HFFc6 (cell line): ENCODE results near the gene PCSK5. TPM values are rescaled to one million over a fixed set of nuclear protein-coding genes. Genes with fewer than 3 reads are reported as not detected.

Experiments used
- DNase-seq: peaks from one replicate; pipeline ENCODE4 v3.0.0-alpha.2; 2018
- H3K27ac Mint-ChIP-seq: 2 replicates; pipeline ENCODE4 v1.8.0; 2020; ENCODE audit warnings: mild to moderate bottlenecking, mixed read lengths
- H3K27me3 Mint-ChIP-seq: 2 replicates; pipeline ENCODE4 v1.8.0; 2021; ENCODE audit warnings: mild to moderate bottlenecking, moderate library complexity, mixed read lengths; ENCODE audit not compliant: insufficient read depth
- H3K36me3 Mint-ChIP-seq: 2 replicates; pipeline ENCODE4 v1.8.0; 2021; ENCODE audit warnings: low read depth, mixed read lengths
- H3K4me1 Mint-ChIP-seq: 2 replicates; pipeline ENCODE4 v1.8.0; 2020; ENCODE audit warnings: low read depth, mixed read lengths
- H3K4me3 Mint-ChIP-seq: 2 replicates; pipeline ENCODE4 v1.8.0; 2020; ENCODE audit warnings: mild to moderate bottlenecking, moderate library complexity, mixed read lengths
- H3K9me3 Mint-ChIP-seq: 2 replicates; pipeline ENCODE4 v1.8.0; 2020; ENCODE audit warnings: mild to moderate bottlenecking, mixed read lengths
- CTCF ChIP-seq: fragments of 200-600 bp; sonication (generic); IDR thresholded peaks from 2 replicates; pipeline ENCODE4 v1.5.0; 2021; ENCODE audit warnings: antibody characterized with exemption, mild to moderate bottlenecking
- total RNA-seq, 6 experiments: library from RNA; stranded (reverse); fragmentation: NEBNext Ultra II Directional; extraction: Animal tissue kit (Norgen Biotek cat#: 25700); gene quantifications; 2 replicates in 1 of 6; 3 replicates in 5 of 6; pipeline ENCODE4 v1.2.3, GENCODE V29; 2021

PCSK5 gene
- total RNA-seq, 6 experiments from 2014 or later, result 0.18 to 0.36 (median 0.22) TPM

- H3K4me3 Mint-ChIP-seq, result no peak overlapping the region
Observed at GRCh38 chr9:76369583-76369982, 479.1 kb downstream of the PCSK5 start.

DNA sequence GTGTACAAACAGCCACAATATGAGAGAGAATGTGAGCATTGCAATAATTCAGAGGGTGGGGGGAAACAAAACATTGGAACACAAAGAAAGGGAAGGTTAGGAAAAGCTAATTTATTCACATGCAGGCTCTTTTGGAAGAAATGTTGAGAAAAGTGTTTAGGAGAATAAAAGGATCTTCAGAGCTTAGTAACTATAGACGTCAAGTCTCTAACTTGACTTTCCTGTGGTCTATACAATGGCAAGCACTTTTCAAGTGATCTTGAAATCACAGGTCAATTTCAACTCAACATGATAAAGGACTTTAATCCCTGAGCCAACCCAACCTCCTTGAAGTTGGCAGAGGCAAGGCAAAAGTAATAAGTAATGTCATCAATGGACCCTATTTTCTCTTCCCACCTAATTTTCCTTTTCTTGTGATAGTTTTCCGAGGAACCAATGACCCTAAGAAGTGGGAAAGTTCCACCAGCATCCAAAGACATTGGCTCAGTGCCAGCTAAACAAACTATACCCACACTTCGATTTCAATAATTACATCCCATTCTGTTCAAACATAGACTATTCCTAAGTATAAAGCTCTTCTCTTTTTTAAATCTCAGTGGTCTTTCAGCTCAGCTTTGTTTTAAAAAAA lies 480.0 kb downstream of the PCSK5 start:
- Mint-ChIP-seq H3K27ac (no peak overlapping the region), H3K27me3 (peaks cover 1% of the 10 kb centered on the region; the same call in 1 of the 2 replicates), H3K4me1 (peaks cover 32% of the 10 kb centered on the region), H3K4me3 (no peak overlapping the region), H3K36me3 (no peaks in the 10 kb centered on the region), H3K9me3 (no peaks in the 10 kb centered on the region)
- TF ChIP-seq CTCF, result no peak
- DNase-seq, result no peak

More at GRCh38 chr9:76369583-76369982, 479.1 kb downstream of the PCSK5 start:
- Mint-ChIP-seq H3K4me1 (peaks cover 32% of the 10 kb centered on the region), H3K27me3 (peaks cover 3% of the 10 kb centered on the region), H3K27ac (no peak overlapping the region), H3K36me3 (no peaks in the 10 kb centered on the region), H3K9me3 (no peaks in the 10 kb centered on the region)
- DNase-seq, result no peak
- TF ChIP-seq CTCF, result no peak

DNA sequence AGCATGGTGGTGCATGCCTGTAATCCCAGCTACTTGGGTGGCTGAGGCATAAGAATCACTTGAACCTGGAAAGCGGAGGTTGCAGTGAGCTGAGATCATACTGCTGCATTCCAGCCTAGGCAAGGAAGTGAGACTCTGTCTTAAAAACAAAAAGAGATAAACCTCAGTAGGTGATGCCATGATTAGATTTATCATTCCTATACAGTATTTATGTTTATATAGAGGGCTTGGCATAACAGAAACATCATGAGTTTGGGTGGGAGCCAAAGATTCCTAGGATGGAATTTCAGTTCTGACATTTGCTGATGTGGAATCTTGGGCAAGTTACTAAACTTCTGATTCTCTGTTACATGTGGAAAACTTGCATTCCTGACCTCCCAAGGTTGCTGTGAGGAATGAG lies 481.4 kb downstream of the PCSK5 start:
- H3K9me3 Mint-ChIP-seq, result no peaks in the 10 kb centered on the region
- H3K27me3 Mint-ChIP-seq, result peaks cover 1% of the 10 kb centered on the region; the same call in 1 of the 2 replicates
- no peaks in the 10 kb centered on the region for H3K36me3 Mint-ChIP-seq
- peak; percentile 13 for DNase-seq
- H3K4me1 Mint-ChIP-seq, result peaks cover 35% of the 10 kb centered on the region
- H3K4me3 Mint-ChIP-seq, result no peak overlapping the region
- no peak for TF ChIP-seq CTCF
- H3K27ac Mint-ChIP-seq, result no peak overlapping the region

- Mint-ChIP-seq H3K4me3 (no peak overlapping the region), H3K9me3 (no peaks in the 10 kb centered on the region), H3K27ac (no peak overlapping the region), H3K36me3 (no peaks in the 10 kb centered on the region), H3K27me3 (peaks cover 1% of the 10 kb centered on the region; the same call in 1 of the 2 replicates), H3K4me1 (peaks cover 35% of the 10 kb centered on the region)
- DNase-seq, result no peak
- TF ChIP-seq CTCF, result no peak
Observed at GRCh38 chr9:76372336-76372735, 481.9 kb downstream of the PCSK5 start.

- no peaks in the 10 kb centered on the region for H3K36me3 Mint-ChIP-seq
Observed at GRCh38 chr9:76373173-76373783, 482.8 kb downstream of the PCSK5 start.

More at GRCh38 chr9:76373173-76373783, 482.8 kb downstream of the PCSK5 start:
- H3K27ac Mint-ChIP-seq, result no peak overlapping the region
- H3K4me1 Mint-ChIP-seq, result peaks cover 35% of the 10 kb centered on the region
- no peak overlapping the region for H3K4me3 Mint-ChIP-seq
- no peak for TF ChIP-seq CTCF
- DNase-seq, result no peak
- H3K27me3 Mint-ChIP-seq, result no peaks in the 10 kb centered on the region; the same call in 1 of the 2 replicates
- no peaks in the 10 kb centered on the region for H3K9me3 Mint-ChIP-seq
